HepG2 (cell line): ENCODE measurements around the gene NME7. TPM values are rescaled to one million over a fixed set of nuclear protein-coding genes. Genes with fewer than 3 reads are reported as not detected.
"Not testable (repeated sequence)": the region's sequence is repeated elsewhere in the genome, so short reads cannot be mapped to it uniquely, and the experiment has no call there.

Experiments
- ATAC-seq: fragments of 200-7000 bp; cut with Tn5 transposase; 3 replicates; pipeline ENCODE4 v1.9.1; 2020; ENCODE audit warnings: mild to moderate bottlenecking, moderate library complexity
- BruUV-seq: library from RNA; stranded (reverse); fragments of 400-500 nt; replicated peaks from 2 replicates; lab custom pipeline; 2021; lab: Mats Ljungman, UMichigan
- CTCF ChIA-PET: fragments of 300-600 bp; formaldehyde crosslinking; extraction: SDS; loops from one replicate; lab custom pipeline; 2021; ENCODE audit warnings: low total read pairs, inconsistent platforms, low intra/inter-chr PET ratio; lab: Yijun Ruan, JAX
- POLR2A ChIA-PET: fragments of 350-600 bp; sonication (Branson Sonifier 250); formaldehyde crosslinking; loops from one replicate; lab custom pipeline; 2020; ENCODE audit warnings: antibody characterized with exemption, inconsistent platforms; lab: Yijun Ruan, JAX
- DNase-seq: peaks from one replicate; pipeline ENCODE4 v3.0.0-alpha.2; 2015; ENCODE audit warnings: low spot score
- FAIRE-seq: peaks from 3 replicates; lab custom pipeline; 2011; peaks lifted over from hg19 to GRCh38; lab: Jason Lieb, UNC
- H2AFZ ChIP-seq: one replicate; pipeline ENCODE4 v1.6.1; 2011; ENCODE audit warnings: low read length, inconsistent platforms
- H3K27ac ChIP-seq: fragments of 300-600 bp; 3 replicates; pipeline ENCODE4 v1.8.0; 2011; ENCODE audit warnings: mixed run types, mild to moderate bottlenecking, mixed read lengths, low read length, inconsistent platforms; ENCODE audit not compliant: insufficient read depth; ENCODE audit errors: extremely low read length
- H3K27me3 ChIP-seq, 2 experiments: fragments of 200-600 bp in 1 of 2; 2 replicates in 1 of 2; 3 replicates in 1 of 2; pipeline versions ENCODE4 v1.6.0 to v1.8.0; 2011; ENCODE audit warnings: low read length in 2 of 2, mild to moderate bottlenecking in 2 of 2, moderate library complexity in 2 of 2, inconsistent platforms in 1 of 2; ENCODE audit not compliant: insufficient read depth in 2 of 2, control insufficient read depth in 1 of 2
- H3K36me3 ChIP-seq, 2 experiments: fragments of 200-600 bp in 1 of 2; replicated peaks in 1 of 2; 2 replicates in 1 of 2; 3 replicates in 1 of 2; pipeline versions ENCODE4 v1.5.1 to v1.8.0; 2011; ENCODE audit warnings: low read length in 2 of 2, inconsistent platforms in 1 of 2; ENCODE audit not compliant: insufficient read depth in 2 of 2, control insufficient read depth in 1 of 2
- H3K4me1 ChIP-seq: 2 replicates; pipeline ENCODE4 v1.5.1; 2012; ENCODE audit warnings: low read length, inconsistent platforms; ENCODE audit not compliant: insufficient read depth
- H3K4me2 ChIP-seq: 2 replicates; pipeline ENCODE4 v1.6.0; 2011; ENCODE audit warnings: low read depth, low read length, inconsistent platforms
- H3K4me3 ChIP-seq, 3 experiments: fragments of 200-600 bp in 1 of 3; sonication (generic), shearing (Covaris generic) in 1 of 3; replicated peaks in 1 of 3; 2 replicates each; pipeline ENCODE4 v1.5.1; 2011 to 2016; ENCODE audit warnings: low read length in 3 of 3, inconsistent platforms in 2 of 3, low read depth in 2 of 3, mild to moderate bottlenecking in 2 of 3, control low read depth in 1 of 3, mixed read lengths in 1 of 3; ENCODE audit not compliant: insufficient read depth in 1 of 3
- H3K79me2 ChIP-seq: one replicate; pipeline ENCODE4 v1.6.1; 2011; ENCODE audit warnings: low read length, inconsistent platforms; ENCODE audit not compliant: insufficient read depth
- H3K9ac ChIP-seq: 2 replicates; pipeline ENCODE4 v1.6.0; 2011; ENCODE audit warnings: mild to moderate bottlenecking, low read depth, low read length, inconsistent platforms; ENCODE audit not compliant: insufficient read depth
- H3K9me3 ChIP-seq: 2 replicates; pipeline ENCODE4 v1.5.1; 2012; ENCODE audit warnings: mild to moderate bottlenecking, low read length
- H4K20me1 ChIP-seq: 2 replicates; pipeline ENCODE4 v1.6.0; 2011; ENCODE audit warnings: inconsistent platforms, mild to moderate bottlenecking, low read length, moderate library complexity; ENCODE audit not compliant: insufficient read depth
- CC2D1A ChIP-seq: sonication (generic); formaldehyde crosslinking; IDR thresholded peaks from 2 replicates; pipeline ENCODE4 v1.8.1; 2023; ENCODE audit warnings: mild to moderate bottlenecking, missing genetic modification reagents
- STAG1 ChIP-seq: sonication (generic); formaldehyde crosslinking; IDR thresholded peaks from 2 replicates; pipeline ENCODE4 v1.4.0; 2020; ENCODE audit warnings: missing genetic modification reagents
- WGBS: methylation state at CpG from one replicate; pipeline ENCODE4 v1.1.6; 2017; ENCODE audit warnings: low lambda C conversion rate; 5-methylcytosine and 5-hydroxymethylcytosine counted together
- in situ Hi-C: cut with HindIII; loops from 2 replicates; pipeline ENCODE4 v1.10.0; 2017; ENCODE audit warnings: low pct_unique_long_range_greater_than_20kb; ENCODE audit not compliant: extremely low pct_ligation_motif_present
- intact Hi-C: fragments of 100-400 bp; cut with micrococcal nuclease; formaldehyde crosslinking; loops from one replicate; pipeline ENCODE4 v1.10.0; 2022; ENCODE audit not compliant: unreplicated experiment
- polyA plus RNA-seq, 8 experiments: library from polyadenylated mRNA; depleted of rRNA in 3 of 8; stranded (reverse) in 7 of 8; unstranded in 1 of 8; fragments of >200 nt; fragmentation: Illumina TruSeq in 4 of 8; extraction: Trizol in 4 of 8; gene quantifications; 2 replicates each; pipeline versions ENCODE4 v1.2.1 to v1.2.3, GENCODE V29; 2011 to 2016; ENCODE audit warnings: low read depth in 4 of 8, missing spikeins in 1 of 8, mixed read lengths in 1 of 8; ENCODE audit not compliant: insufficient read depth in 1 of 8
- total RNA-seq, 5 experiments: library from RNA; depleted of rRNA; stranded (reverse); fragments of >200 nt; fragmentation: Illumina TruSeq; extraction: Trizol; gene quantifications; 2 replicates each; pipeline ENCODE4 v1.2.3, GENCODE V29; 2016; ENCODE audit warnings: low read depth in 1 of 5
- TF ChIP-seq, protein P1 (sequence below): sonication (generic); formaldehyde crosslinking; IDR thresholded peaks from 2 replicates; pipeline ENCODE4 v1.8.0; 2022; ENCODE audit warnings: mild to moderate bottlenecking, missing genetic modification reagents; ENCODE audit not compliant: insufficient replicate concordance

The NME7 gene
- total and polyA plus RNA-seq, 2 of the 13 experiments (the other 11 are each of a cell fraction or from before 2014, with no cell fraction given), result 9.4 to 22.5 TPM

DNA sequence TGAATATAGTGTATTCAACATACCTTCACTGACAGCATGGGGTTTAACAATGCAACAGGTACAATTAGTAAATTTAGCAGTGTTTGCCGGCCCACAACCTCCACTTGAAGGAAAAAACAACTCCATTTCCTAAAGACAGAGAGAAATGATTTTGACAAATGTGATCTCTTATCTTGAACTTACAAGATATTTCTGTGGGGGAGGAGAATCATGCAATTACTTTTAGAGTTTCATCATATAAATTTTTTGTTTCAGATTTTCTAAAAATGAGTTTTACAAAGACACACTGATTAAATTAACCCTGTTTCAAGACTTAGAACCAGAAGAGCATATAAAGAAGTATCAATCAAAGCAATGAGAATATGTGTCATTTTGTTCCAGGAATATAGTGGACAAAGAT, 80.3 kb downstream of the NME7 start (continued):
- TF ChIP-seq, protein P1, sequence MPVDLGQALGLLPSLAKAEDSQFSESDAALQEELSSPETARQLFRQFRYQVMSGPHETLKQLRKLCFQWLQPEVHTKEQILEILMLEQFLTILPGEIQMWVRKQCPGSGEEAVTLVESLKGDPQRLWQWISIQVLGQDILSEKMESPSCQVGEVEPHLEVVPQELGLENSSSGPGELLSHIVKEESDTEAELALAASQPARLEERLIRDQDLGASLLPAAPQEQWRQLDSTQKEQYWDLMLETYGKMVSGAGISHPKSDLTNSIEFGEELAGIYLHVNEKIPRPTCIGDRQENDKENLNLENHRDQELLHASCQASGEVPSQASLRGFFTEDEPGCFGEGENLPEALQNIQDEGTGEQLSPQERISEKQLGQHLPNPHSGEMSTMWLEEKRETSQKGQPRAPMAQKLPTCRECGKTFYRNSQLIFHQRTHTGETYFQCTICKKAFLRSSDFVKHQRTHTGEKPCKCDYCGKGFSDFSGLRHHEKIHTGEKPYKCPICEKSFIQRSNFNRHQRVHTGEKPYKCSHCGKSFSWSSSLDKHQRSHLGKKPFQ (CRISPR knock-in tag), result no peak

DNA sequence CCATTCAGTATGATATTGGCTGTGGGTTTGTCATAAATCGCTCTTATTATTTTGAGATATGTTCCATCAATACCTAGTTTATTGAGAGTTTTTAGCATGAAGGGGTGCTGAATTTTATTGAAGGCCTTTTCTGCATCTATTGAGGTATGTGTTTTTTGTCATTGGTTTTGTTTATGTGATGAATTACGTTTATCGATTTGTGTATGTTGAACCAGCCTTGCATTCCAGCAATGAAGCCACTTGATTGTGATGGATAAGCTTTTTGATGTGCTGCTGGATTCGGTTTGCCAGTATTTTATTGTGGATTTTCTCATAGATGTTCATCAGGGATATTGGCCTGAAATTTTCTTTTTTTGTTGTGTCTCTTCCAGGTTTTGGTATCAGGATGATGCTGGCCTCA, 86.0 kb downstream of the NME7 start:
- H3K79me2 ChIP-seq, BruUV-seq, FAIRE-seq, H4K20me1 ChIP-seq, ATAC-seq, POLR2A ChIA-PET, intact Hi-C loops, H3K4me3 ChIP-seq, H3K9ac ChIP-seq, H3K4me2 ChIP-seq, H3K4me1 ChIP-seq, H2AFZ ChIP-seq, H3K36me3 ChIP-seq, in situ Hi-C loops, H3K27me3 ChIP-seq, DNase-seq, H3K9me3 ChIP-seq, H3K27ac ChIP-seq, CTCF ChIA-PET: not testable (repeated sequence)
- WGBS, result 74% methylated on average over 4 of the region's 4 CpGs

DNA sequence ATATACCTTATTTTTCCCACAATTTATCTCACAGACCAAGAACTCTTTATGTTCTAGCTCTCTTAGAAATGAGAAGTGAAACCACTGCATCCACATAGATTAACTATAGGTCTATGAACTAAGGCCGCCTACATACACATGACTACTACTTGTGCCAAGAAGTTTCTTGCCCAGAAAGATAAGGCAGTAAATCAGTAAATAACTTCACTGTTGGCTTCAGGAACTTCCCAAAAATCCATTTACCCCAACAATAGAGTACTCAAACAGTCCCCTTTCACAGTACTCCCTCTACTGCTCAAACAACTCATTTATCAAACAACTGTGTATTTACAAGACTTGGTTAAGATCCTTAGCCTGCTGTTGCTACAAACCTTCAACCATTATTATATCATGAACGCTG, 96.5 kb downstream of the NME7 start:
- no peak overlapping the region for H2AFZ ChIP-seq
- no peak overlapping the region for H3K4me3 ChIP-seq
- ATAC-seq (no peak; the same call in 2 of the 3 replicates), FAIRE-seq (no peak), DNase-seq (no peak)
- BruUV-seq, result no TSS peak
- H3K27me3 ChIP-seq, result no peaks in the 10 kb centered on the region
- H3K9ac ChIP-seq, result no peak overlapping the region
- H3K79me2 ChIP-seq, result no peaks in the 10 kb centered on the region
- intact Hi-C loops (loop anchor here (1.0 kb wide), 1 partner anchor 77 kb away; no protein-coding TSS in a partner anchor), in situ Hi-C loops (no loop called here)
- TF ChIP-seq STAG1 (CRISPR knock-in tag) (peak; percentile 55), CC2D1A (CRISPR knock-in tag) (no peak)
- ChIA-PET CTCF (no interaction called here), POLR2A (no interaction called here)
- H4K20me1 ChIP-seq, result no peaks in the 10 kb centered on the region
- H3K4me2 ChIP-seq, result no peak overlapping the region
- no peak overlapping the region for H3K27ac ChIP-seq
- peaks cover 12% of the 10 kb centered on the region for H3K4me1 ChIP-seq
- WGBS, result 90% methylated on average over 2 of the region's 2 CpGs
- no peaks in the 10 kb centered on the region for H3K36me3 ChIP-seq
- H3K9me3 ChIP-seq, result no peaks in the 10 kb centered on the region
